Measurements from ENCODE around the gene KCNS3. TPM values are rescaled to one million over a fixed set of nuclear protein-coding genes. Genes with fewer than 3 reads are reported as not detected.

The KCNS3 gene
- total RNA-seq, 1 donor from 2014 or later: 10.0 TPM

GRCh38 chr2:17936599-17936998 lies 58.1 kb downstream of the KCNS3 start:
- Mint-ChIP-seq H3K36me3 (no peaks in the 10 kb centered on the region), H3K27ac (no peak overlapping the region), H3K4me3 (no peak overlapping the region), H3K27me3 (ENCODE audit: insufficient read depth, low read depth) (no peaks in the 10 kb centered on the region), H3K9me3 (peaks cover 3% of the 10 kb centered on the region), H3K4me1 (no peaks in the 10 kb centered on the region)
- no peak overlapping the region for H3K9ac ChIP-seq
- no peak for TF ChIP-seq EZH2phosphoT487 (IDR thresholded peaks at IDR 0.05)
- no peak for TF ChIP-seq EZH2 (IDR thresholded peaks at IDR 0.05)
- TF ChIP-seq CTCF (IDR thresholded peaks at IDR 0.05): no peak
- H3F3A ChIP-seq (ENCODE audit: low read depth): no peaks in the 10 kb centered on the region
- H3K27me3 ChIP-seq: no peaks in the 10 kb centered on the region
- no peaks in the 10 kb centered on the region for H3K79me2 ChIP-seq (ENCODE audit: low read depth)
- no peak for DNase-seq (ENCODE audit: low spot score)
- no peak overlapping the region for H3K4me3 ChIP-seq
- H3K9me3 ChIP-seq (ENCODE audit: low read depth): no peaks in the 10 kb centered on the region
- no peak overlapping the region for H2AFZ ChIP-seq (replicated peaks)
- H3K4me1 ChIP-seq: no peaks in the 10 kb centered on the region
- no peaks in the 10 kb centered on the region for H4K20me1 ChIP-seq (ENCODE audit: low read depth)
- no peaks in the 10 kb centered on the region for H3K36me3 ChIP-seq
- H3K27ac ChIP-seq: no peak overlapping the region
- no peak overlapping the region for H3K4me2 ChIP-seq

- no peak overlapping the region for H3K27ac Mint-ChIP-seq
Observed at GRCh38 chr2:17940091-17940630, 61.7 kb downstream of the KCNS3 start.

GRCh38 chr2:17943444-17943843 lies 65.0 kb downstream of the KCNS3 start:
- no peak overlapping the region for H3K4me3 Mint-ChIP-seq
- no peaks in the 10 kb centered on the region for H3K36me3 Mint-ChIP-seq
- H2AFZ ChIP-seq (replicated peaks): no peak overlapping the region

More at GRCh38 chr2:17940091-17940630, 61.7 kb downstream of the KCNS3 start:
- H3K9ac ChIP-seq: no peak overlapping the region
- H3K4me3 ChIP-seq: no peak overlapping the region
- no peaks in the 10 kb centered on the region for H3K9me3 ChIP-seq (ENCODE audit: low read depth)
- H3F3A ChIP-seq (ENCODE audit: low read depth): no peaks in the 10 kb centered on the region
- H4K20me1 ChIP-seq (ENCODE audit: low read depth): no peaks in the 10 kb centered on the region
- Mint-ChIP-seq H3K36me3 (no peaks in the 10 kb centered on the region), H3K4me3 (no peak overlapping the region), H3K4me1 (no peaks in the 10 kb centered on the region), H3K9me3 (peaks cover 3% of the 10 kb centered on the region), H3K27me3 (ENCODE audit: insufficient read depth, low read depth) (no peaks in the 10 kb centered on the region)
- no peaks in the 10 kb centered on the region for H3K36me3 ChIP-seq
- H3K4me2 ChIP-seq: no peak overlapping the region
- no peak for DNase-seq (ENCODE audit: low spot score)
- TF ChIP-seq CTCF (IDR thresholded peaks at IDR 0.05) (no peak), EZH2phosphoT487 (IDR thresholded peaks at IDR 0.05) (no peak), EZH2 (IDR thresholded peaks at IDR 0.05) (no peak)
- H3K4me1 ChIP-seq: no peaks in the 10 kb centered on the region
- H2AFZ ChIP-seq (replicated peaks): no peak overlapping the region
- no peak overlapping the region for H3K27ac ChIP-seq
- H3K27me3 ChIP-seq: no peaks in the 10 kb centered on the region
- H3K79me2 ChIP-seq (ENCODE audit: low read depth): no peaks in the 10 kb centered on the region

More at GRCh38 chr2:17943444-17943843, 65.0 kb downstream of the KCNS3 start:
- Histone ChIP-seq H3K27me3 (no peaks in the 10 kb centered on the region), H3K9ac (no peak overlapping the region), H3K27ac (no peak overlapping the region), H3F3A (ENCODE audit: low read depth) (no peaks in the 10 kb centered on the region), H3K4me3 (no peak overlapping the region), H3K4me1 (no peaks in the 10 kb centered on the region), H3K79me2 (ENCODE audit: low read depth) (no peaks in the 10 kb centered on the region), H3K9me3 (ENCODE audit: low read depth) (no peaks in the 10 kb centered on the region), H3K36me3 (no peaks in the 10 kb centered on the region), H3K4me2 (no peak overlapping the region), H4K20me1 (ENCODE audit: low read depth) (no peaks in the 10 kb centered on the region)
- Mint-ChIP-seq H3K4me1 (no peaks in the 10 kb centered on the region), H3K27me3 (ENCODE audit: insufficient read depth, low read depth) (peaks cover 2% of the 10 kb centered on the region), H3K9me3 (peaks cover 2% of the 10 kb centered on the region), H3K27ac (no peak overlapping the region)
- TF ChIP-seq EZH2 (IDR thresholded peaks at IDR 0.05) (no peak), CTCF (IDR thresholded peaks at IDR 0.05) (no peak), EZH2phosphoT487 (IDR thresholded peaks at IDR 0.05) (no peak)
- DNase-seq (ENCODE audit: low spot score): no peak

Data from neural progenitor cell (in vitro differentiated cells).